Inflammatory macrophage treated with lipopolysaccharide for 1 hour (primary cell): ENCODE measurements around the gene KRTAP26-1.

ENCODE experiments used
- DNase-seq, 2 donors: peaks; one replicate each; pipeline ENCODE4 v3.0.0-alpha.2; 2020 to 2022

The KRTAP26-1 gene

GRCh38 chr21:30320215-30320614 lies at the start of gene KRTAP26-1:
KRTAP26-1 (minus strand) TSS chr21:30320315; CDS start chr21:30320035, 280 bp downstream.
- no peak for DNase-seq

GRCh38 chr21:30355906-30356305 lies 35.8 kb upstream of the KRTAP26-1 start:
- DNase-seq: no peak

- no peak for DNase-seq
Measured at GRCh38 chr21:30354308-30355005, 34.3 kb upstream of the KRTAP26-1 start.

- DNase-seq: no peak
Measured at GRCh38 chr21:30351534-30351933, 31.4 kb upstream of the KRTAP26-1 start.

- no peak for DNase-seq
Measured at GRCh38 chr21:30349572-30349971, 29.5 kb upstream of the KRTAP26-1 start.

GRCh38 chr21:30348506-30348905 lies 28.4 kb upstream of the KRTAP26-1 start, which contains the start of gene KRTAP23-1:
KRTAP23-1 (minus strand) TSS chr21:30348606; CDS start chr21:30348606, 0 bp downstream.
- no peak for DNase-seq

- DNase-seq: no peak
Measured at GRCh38 chr21:30345014-30345413, 24.9 kb upstream of the KRTAP26-1 start.

- peak; percentile 3 to 58 for DNase-seq
Measured at GRCh38 chr21:30340714-30341573, 20.8 kb upstream of the KRTAP26-1 start.

- no peak for DNase-seq
Measured at GRCh38 chr21:30338717-30339116, 18.6 kb upstream of the KRTAP26-1 start.

- DNase-seq: no peak
Measured at GRCh38 chr21:30337772-30338171, 17.7 kb upstream of the KRTAP26-1 start.

- DNase-seq: no peak
Measured at GRCh38 chr21:30337276-30337744, 17.2 kb upstream of the KRTAP26-1 start, which contains the start of gene KRTAP27-1. KRTAP27-1 (minus strand) TSS chr21:30337694; CDS start chr21:30337668, 26 bp downstream.

- DNase-seq: no peak
Measured at GRCh38 chr21:30336596-30336995, 16.5 kb upstream of the KRTAP26-1 start.

GRCh38 chr21:30333736-30334135 lies 13.6 kb upstream of the KRTAP26-1 start:
- DNase-seq: no peak

GRCh38 chr21:30332681-30333080 lies 12.6 kb upstream of the KRTAP26-1 start:
- DNase-seq: no peak

- no peak for DNase-seq
Measured at GRCh38 chr21:30329203-30329875, 9.2 kb upstream of the KRTAP26-1 start.

- no peak for DNase-seq
Measured at GRCh38 chr21:30326390-30326789, 6.3 kb upstream of the KRTAP26-1 start.

GRCh38 chr21:30315701-30316100 lies 4.4 kb downstream of the KRTAP26-1 start:
- DNase-seq: no peak

- DNase-seq: no peak
Measured at GRCh38 chr21:30306884-30307283, 13.2 kb downstream of the KRTAP26-1 start.

- no peak for DNase-seq
Measured at GRCh38 chr21:30305136-30305535, 15.0 kb downstream of the KRTAP26-1 start.

- DNase-seq: no peak
Measured at GRCh38 chr21:30289215-30289614, 30.9 kb downstream of the KRTAP26-1 start, which contains the start of gene KRTAP25-1. KRTAP25-1 (minus strand) TSS chr21:30289514; CDS start chr21:30289490, 24 bp downstream.

- no peak for DNase-seq
Measured at GRCh38 chr21:30282850-30283249, 37.3 kb downstream of the KRTAP26-1 start, which contains the start of gene KRTAP24-1. KRTAP24-1 (minus strand) TSS chr21:30282950; CDS start chr21:30282932, 18 bp downstream.

- DNase-seq: no peak
Measured at GRCh38 chr21:30271611-30272010, 48.5 kb downstream of the KRTAP26-1 start.

GRCh38 chr21:30271156-30271555 lies 49.0 kb downstream of the KRTAP26-1 start:
- no peak for DNase-seq
